Retina (tissue), 1 donor: Measurements from ENCODE around the gene PIK3R5.
A peak's percentile ranks its signal among the peaks of the same experiment; 100 is the strongest.
"Not testable (repeated sequence)": the region's sequence is repeated elsewhere in the genome, so short reads cannot be mapped to it uniquely, and the experiment has no call there.

Source experiments
- DNase-seq: peaks from one replicate; pipeline ENCODE4 v3.0.0-alpha.2; 2016

PIK3R5 gene

DNA sequence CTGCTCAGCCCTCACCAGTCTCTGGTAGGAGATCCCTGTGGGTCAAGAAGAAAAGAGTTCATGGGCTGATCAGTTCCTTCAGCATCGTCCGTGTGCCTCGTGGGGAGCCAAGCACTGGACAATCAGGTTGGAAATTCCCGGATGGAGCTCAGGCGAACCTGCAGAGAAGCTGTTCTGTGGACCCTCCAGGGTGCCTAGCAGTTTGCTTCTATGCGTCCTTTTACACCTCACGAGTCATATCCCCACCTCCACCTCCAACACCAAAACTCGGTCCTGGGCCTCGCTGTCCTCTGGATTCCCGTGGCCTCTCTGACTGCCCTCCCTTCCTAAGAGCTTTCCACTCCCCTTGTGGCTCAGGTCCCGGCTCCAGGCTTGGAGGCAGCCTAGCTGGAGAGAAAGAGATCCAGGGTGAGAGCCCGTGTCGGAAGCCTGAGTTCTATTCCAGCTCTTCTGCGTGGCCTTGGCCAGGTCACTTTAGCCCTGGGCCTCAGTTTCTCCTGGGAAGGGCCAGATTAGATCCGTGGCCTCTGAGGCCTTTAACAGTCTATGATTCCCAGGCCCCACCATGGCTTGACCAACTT, 71.8 kb downstream of the PIK3R5 start:
- DNase-seq: no peak

DNA sequence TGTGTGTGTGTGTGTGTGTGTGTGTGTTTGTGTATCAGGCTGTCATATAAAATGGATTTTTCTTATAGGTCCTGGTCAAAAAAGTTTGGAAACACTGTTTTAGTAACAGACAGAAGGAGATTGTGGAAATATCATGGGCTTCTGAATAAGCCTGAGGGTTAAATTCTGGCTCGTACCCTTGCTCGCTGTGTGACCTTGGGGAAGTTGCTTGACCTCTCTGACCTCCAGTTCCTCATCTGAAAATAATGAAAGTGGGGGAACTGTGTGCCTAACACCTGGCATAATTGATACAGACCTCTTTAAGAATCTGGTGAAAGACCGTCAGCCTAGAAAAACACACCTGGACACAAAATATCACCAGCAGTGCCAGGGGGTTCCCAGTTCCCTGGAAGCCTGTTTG, 72.4 kb downstream of the PIK3R5 start:
- DNase-seq: no peak

- DNase-seq: no peak
Measured at GRCh38 chr17:8892338-8892690, 73.2 kb downstream of the PIK3R5 start.

- no peak for DNase-seq
Measured at GRCh38 chr17:8890671-8891070, 74.8 kb downstream of the PIK3R5 start.

DNA sequence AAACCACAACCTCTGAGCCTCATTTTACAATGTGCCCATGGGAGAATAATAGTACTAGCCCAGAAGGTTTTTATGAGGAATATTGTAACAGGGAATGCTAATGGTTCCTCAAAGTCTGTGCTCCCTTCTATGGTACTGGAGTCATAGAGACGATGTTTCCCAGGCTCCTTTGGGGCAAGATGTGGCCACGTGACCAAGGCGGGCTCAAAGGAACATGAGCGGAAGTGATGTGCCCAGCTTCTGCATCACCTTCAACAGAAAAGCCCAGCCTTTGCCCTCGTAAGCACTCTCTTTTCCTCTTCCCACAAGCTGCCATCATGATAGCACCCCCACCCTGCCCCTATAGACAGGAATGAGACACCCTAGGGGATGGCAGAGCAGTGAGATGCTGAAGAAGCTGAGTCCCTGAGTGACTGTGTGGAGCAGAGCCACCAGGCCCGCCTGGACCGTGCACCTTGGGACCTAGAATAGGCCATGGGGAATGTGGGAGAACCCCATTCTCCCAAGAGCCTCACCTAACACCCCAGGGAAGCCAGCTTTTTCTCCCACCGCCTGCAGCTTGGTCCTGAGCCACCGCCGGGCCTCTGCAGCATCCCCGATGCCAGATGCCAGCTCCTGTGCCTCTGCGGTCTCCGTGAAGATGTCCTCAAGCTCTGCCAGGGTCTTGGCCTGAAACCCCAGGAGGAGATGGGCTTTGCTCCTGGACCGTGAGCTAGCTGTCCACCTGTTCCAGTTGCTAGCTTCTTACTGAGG, 75.9 kb downstream of the PIK3R5 start:
- DNase-seq: no peak

GRCh38 chr17:8888704-8889302, 76.7 kb downstream of the PIK3R5 start:
- DNase-seq: no peak

DNA sequence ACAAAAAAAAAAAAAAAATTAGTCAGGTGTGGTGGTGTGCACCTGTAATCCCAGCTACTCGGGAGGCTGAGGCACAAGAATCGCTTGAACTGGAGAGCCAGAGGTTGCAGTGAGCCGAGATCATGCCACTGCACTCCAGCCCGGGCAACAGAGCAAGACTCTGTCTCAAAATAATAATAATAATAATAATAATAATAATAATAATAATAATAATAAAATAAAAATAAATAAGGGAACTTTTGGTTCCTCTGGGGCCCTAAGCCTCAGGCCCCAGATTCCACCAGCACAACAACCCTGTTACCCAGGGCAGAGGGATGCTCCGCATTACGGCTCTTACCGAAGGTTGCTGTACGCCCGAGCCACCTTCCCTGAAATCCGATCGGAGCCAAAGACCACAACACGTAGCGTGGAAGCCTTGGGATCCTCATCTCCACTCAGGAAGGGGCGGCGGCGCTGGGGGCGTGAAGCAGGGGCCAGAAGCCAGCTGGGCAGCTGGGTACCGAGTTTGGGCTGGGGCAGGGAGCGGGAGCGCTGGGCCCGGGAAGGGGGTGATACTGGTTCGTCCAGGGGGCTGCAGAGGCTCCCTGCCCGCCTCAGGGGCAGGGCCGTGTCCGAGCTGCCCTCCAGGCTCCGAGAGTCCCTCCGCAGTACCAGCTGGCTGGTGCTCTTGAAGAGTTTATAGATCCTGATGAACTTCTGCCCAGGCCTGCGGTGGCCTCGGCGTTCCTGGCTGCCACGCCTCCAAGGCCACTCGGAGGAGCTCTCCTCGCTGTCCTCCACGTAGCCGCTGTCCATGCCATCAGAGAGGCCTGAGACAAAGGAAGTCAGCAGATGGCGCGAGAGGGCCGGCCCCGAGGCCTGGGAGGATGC, 77.4 kb downstream of the PIK3R5 start:
- DNase-seq: peak; percentile 68

GRCh38 chr17:8887301-8887700, 78.2 kb downstream of the PIK3R5 start:
- DNase-seq: no peak

- DNase-seq: no peak
Measured at GRCh38 chr17:8885967-8886684, 79.4 kb downstream of the PIK3R5 start.

GRCh38 chr17:8885163-8885966, 80.1 kb downstream of the PIK3R5 start:
- DNase-seq: not testable (repeated sequence)

DNA sequence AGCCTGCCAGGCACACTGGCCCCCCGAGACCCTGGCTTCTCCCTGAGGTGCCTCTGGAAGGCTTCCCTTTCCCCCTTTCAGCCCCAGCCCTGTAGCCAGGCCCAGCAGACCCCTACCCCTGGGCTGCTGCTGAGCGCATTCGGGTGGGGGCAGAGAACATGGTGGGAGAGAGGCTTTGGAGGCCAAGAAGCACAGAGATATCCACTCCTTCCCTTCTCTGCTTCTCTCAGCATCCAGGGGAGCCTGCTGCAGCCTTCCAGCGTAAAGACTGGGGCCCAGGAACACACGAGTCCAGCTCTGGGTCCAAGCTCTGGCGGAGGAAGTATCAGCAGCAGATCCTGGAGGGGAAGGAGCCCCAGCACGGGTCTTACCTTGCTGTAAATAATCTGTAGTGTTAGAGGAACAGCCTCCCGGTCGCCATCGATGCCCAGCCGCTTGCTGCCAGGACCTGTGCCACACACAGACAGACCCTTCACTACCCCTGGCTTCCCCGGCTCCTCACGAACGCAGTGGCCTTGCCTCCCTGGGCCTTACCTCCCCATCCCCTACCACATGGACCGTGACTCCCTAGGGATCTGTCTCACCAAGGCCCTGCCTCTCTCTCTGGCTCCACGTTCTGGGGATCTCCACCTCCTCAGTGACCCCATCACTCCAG, 81.0 kb downstream of the PIK3R5 start:
- no peak for DNase-seq

DNA sequence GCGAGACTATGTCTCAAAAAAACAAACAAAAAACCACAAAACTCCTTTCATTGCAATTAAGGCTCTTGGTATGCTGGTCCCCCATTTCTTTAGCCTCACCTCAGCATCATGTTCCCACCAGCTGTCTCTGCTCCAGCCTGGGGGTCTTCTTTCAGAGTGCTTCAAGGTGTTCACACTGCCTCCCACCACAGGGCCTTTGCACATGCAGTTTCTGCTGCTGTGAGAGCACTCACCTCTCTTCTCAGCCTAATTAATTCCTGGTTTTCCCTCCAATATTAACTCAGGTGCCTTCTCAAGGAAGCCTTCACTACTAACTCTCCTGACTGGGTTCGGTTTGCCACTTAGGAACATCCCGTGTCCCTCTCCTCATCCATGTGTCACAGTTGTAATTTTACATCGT, 82.2 kb downstream of the PIK3R5 start:
- no peak for DNase-seq

GRCh38 chr17:8881606-8882005, 83.9 kb downstream of the PIK3R5 start:
- DNase-seq: no peak

- no peak for DNase-seq
Measured at GRCh38 chr17:8880466-8880865, 85.0 kb downstream of the PIK3R5 start.

- DNase-seq: no peak
Measured at GRCh38 chr17:8879410-8879809, 86.1 kb downstream of the PIK3R5 start.

- DNase-seq: no peak
Measured at GRCh38 chr17:8877984-8878383, 87.5 kb downstream of the PIK3R5 start.

DNA sequence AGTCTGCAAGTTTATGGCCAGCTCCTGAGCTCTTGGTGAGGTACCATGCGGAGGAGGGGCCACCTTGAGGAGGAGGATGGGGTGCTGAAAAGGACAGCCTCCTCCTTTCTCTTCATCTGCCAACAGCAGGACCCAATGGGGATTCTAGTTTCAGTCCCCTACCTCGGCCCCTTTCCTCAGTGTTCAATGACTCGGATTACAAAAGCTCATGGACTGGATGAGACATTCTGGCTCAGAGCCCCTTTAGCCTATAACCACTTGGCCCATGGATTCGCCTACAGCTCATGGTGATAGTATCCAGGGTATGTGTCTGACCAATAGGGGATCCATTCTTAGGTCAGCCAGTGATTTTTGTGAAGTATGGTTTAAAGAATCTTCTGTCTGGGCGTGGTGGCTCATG, 89.5 kb downstream of the PIK3R5 start:
- no peak for DNase-seq

DNA sequence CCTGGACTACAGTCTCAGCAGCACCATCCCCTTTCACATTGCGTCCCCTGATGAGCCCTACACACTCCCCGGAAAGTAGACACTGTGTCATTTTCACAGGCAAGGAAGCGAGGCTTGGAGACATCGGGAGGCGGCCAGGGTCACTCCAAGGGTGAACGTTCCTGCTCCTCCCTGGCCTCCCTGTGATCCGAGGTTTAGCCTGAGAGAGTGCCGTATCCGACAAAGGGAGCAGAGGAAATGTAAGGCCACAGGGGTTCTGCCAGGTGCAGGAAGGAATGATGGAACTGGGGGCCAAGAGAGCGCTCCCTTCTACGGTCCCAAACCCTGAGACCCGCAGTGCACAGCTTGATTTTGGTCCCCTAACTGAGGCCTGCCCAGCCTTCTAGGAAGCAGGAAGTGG, 90.1 kb downstream of the PIK3R5 start:
- no peak for DNase-seq

DNA sequence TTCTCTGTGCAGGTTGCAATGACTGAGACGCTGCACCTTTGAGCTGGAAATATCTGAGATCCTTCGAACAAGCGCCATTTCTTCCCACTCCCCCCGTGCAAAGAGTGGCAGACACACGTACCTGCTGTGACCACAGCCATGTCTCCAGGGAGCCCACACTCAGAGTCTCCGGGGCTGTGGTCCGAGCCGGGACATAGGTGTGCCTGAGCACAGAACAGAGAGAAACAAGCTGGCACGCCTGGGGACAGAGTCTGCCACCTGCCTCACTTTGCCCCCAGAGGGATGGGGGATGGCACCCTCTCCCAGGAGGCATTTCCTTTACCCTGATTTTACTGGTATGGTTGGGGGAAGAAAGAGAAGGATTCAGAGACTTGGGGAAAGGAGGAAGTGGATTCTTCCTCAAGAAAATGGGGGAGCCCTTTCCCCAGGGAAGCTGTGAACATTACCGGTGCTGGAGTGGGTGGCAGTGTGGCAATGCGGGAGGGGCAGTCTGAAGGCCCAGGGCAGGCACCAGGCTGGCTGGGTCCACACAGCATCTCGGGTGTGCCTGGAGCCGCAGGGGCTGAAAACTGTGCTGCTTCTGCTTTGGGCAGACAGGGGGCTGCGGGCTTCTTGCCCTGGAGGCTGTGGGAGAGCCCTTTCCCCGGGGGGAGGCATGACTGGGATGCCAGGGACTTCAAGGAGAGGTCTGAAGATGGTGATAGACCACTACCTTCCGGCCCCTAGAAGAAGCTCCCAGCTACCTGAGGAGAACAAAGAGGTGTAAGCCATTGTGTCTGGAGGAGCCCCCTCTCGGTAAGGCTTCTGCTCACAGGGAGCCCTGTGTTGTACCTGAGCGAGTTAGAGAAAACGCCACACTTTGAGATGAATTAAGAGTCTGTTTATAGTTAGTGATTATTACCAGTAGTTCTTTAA, 91.4 kb downstream of the PIK3R5 start:
- DNase-seq: no peak

GRCh38 chr17:8872705-8873435, 92.6 kb downstream of the PIK3R5 start:
- no peak for DNase-seq
